A673 (cell line): Measurements from ENCODE around the gene LRFN4. TPM values are rescaled to one million over a fixed set of nuclear protein-coding genes. Genes with fewer than 3 reads are reported as not detected.
A peak's percentile ranks its signal among the peaks of the same experiment; 100 is the strongest.

Source experiments
- BruUV-seq: library from RNA; stranded (reverse); fragments of 400-500 nt; replicated peaks from 2 replicates; lab custom pipeline; 2021; lab: Mats Ljungman, UMichigan
- CTCF ChIA-PET: fragments of 300-600 bp; sonication (Branson Sonifier 250); formaldehyde crosslinking; loops from one replicate; lab custom pipeline; 2022; ENCODE audit warnings: antibody characterized with exemption; lab: Charles Lee
- POLR2A ChIA-PET: fragments of 300-600 bp; sonication (Branson Sonifier 250); formaldehyde crosslinking; loops from one replicate; lab custom pipeline; 2022; ENCODE audit warnings: antibody characterized with exemption; ENCODE audit not compliant: low non-redundant PET; lab: Charles Lee
- DNase-seq: peaks from one replicate; pipeline ENCODE4 v3.0.0-alpha.2; 2015; ENCODE audit warnings: low spot score
- H3K27ac ChIP-seq: fragments of 200-600 bp; sonication (generic); 2 replicates; pipeline ENCODE4 v1.5.1; 2016; ENCODE audit warnings: mixed run types, low read depth, mild to moderate bottlenecking, mixed read lengths, antibody characterized with exemption, low read length; ENCODE audit not compliant: poor library complexity, severe bottlenecking
- H3K27me3 ChIP-seq: fragments of 200-600 bp; sonication (generic); replicated peaks from 2 replicates; pipeline ENCODE4 v1.6.1; 2017; ENCODE audit warnings: mixed run types, low read depth, mild to moderate bottlenecking, mixed read lengths, antibody characterized with exemption, low read length; ENCODE audit not compliant: insufficient read depth, poor library complexity
- H3K36me3 ChIP-seq: fragments of 200-600 bp; sonication (generic); 2 replicates; pipeline ENCODE4 v1.6.1; 2016; ENCODE audit warnings: mixed run types, mild to moderate bottlenecking, mixed read lengths, antibody characterized with exemption, low read length; ENCODE audit not compliant: insufficient read depth, poor library complexity, severe bottlenecking
- H3K4me1 ChIP-seq: fragments of 200-600 bp; sonication (generic); 2 replicates; pipeline ENCODE4 v1.6.1; 2017; ENCODE audit warnings: mixed run types, mild to moderate bottlenecking, mixed read lengths, antibody characterized with exemption, low read length; ENCODE audit not compliant: insufficient read depth, poor library complexity, severe bottlenecking
- H3K4me3 ChIP-seq: fragments of 200-600 bp; sonication (generic); 2 replicates; pipeline ENCODE4 v1.5.1; 2016; ENCODE audit warnings: low read depth, mixed run types, mild to moderate bottlenecking, mixed read lengths, low read length; ENCODE audit not compliant: poor library complexity, severe bottlenecking
- H3K9me3 ChIP-seq: fragments of 200-600 bp; sonication (generic); 2 replicates; pipeline ENCODE4 v1.6.1; 2016; ENCODE audit warnings: mixed run types, low read depth, mild to moderate bottlenecking, mixed read lengths, antibody characterized with exemption, low read length; ENCODE audit not compliant: poor library complexity, severe bottlenecking
- CTCF ChIP-seq: fragments of 300-800, 200-600 bp; sonication (generic); conservative IDR thresholded peaks from 2 replicates; pipeline ENCODE4 v1.5.1; 2017; ENCODE audit warnings: low read depth, mild to moderate bottlenecking, antibody characterized with exemption, low read length, moderate library complexity, mixed read lengths
- EZH2 ChIP-seq: fragments of 200-600 bp; sonication (generic); IDR thresholded peaks from 2 replicates; pipeline ENCODE4 v1.6.1; 2017; ENCODE audit warnings: borderline replicate concordance, low read depth, mild to moderate bottlenecking, mixed read lengths, antibody characterized with exemption, low read length; ENCODE audit not compliant: poor library complexity, severe bottlenecking
- intact Hi-C: fragments of 100-400 bp; cut with micrococcal nuclease; formaldehyde crosslinking; loops from one replicate; pipeline ENCODE4 v1.10.0; 2022; ENCODE audit not compliant: unreplicated experiment
- total RNA-seq: library from RNA; stranded (reverse); gene quantifications from 2 replicates; pipeline ENCODE4 v1.2.3, GENCODE V29; 2021

The LRFN4 gene
- total RNA-seq, 1 experiment from 2014 or later, result 57.2 TPM

DNA sequence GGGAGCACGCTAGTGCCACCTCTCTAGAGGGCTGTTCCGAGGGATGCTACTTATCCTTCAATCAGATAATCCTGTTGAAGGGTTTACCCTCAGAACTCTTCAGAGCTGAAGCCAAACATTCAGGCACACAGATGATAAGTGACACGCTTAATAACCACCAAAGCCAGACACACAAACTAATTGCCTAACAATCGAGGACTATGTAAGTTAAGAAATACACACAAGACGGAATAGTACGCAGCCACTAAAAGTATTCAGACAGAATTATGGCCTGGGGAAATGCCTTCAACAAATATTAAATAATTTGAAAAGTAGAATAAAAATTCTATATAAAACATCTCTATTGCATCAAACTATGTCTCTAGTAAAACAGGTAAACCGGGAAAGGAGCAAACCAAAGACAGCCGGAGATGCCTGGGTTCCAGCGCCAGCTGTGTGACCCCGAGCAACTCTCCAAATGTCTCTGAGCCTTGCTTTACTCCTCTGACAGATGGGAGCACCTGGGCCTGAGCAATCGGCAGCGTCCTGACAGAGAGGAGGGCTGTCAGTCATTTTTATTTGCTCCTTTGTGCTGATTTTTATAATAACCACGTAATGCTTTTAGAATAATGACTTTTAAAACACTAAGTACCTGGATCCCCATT lies 11.3 kb downstream of the LRFN4 start:
- no peaks in the 10 kb centered on the region for H3K36me3 ChIP-seq
- ChIA-PET CTCF (no interaction called here), POLR2A (no interaction called here)
- no peaks in the 10 kb centered on the region for H3K4me1 ChIP-seq
- no TSS peak for BruUV-seq
- DNase-seq, result no peak
- H3K27ac ChIP-seq, result no peak overlapping the region
- H3K9me3 ChIP-seq, result no peaks in the 10 kb centered on the region
- no peak overlapping the region for H3K4me3 ChIP-seq
- no peaks in the 10 kb centered on the region for H3K27me3 ChIP-seq
- intact Hi-C loops, result no loop called here
- TF ChIP-seq EZH2 (no peak), CTCF (no peak)

DNA sequence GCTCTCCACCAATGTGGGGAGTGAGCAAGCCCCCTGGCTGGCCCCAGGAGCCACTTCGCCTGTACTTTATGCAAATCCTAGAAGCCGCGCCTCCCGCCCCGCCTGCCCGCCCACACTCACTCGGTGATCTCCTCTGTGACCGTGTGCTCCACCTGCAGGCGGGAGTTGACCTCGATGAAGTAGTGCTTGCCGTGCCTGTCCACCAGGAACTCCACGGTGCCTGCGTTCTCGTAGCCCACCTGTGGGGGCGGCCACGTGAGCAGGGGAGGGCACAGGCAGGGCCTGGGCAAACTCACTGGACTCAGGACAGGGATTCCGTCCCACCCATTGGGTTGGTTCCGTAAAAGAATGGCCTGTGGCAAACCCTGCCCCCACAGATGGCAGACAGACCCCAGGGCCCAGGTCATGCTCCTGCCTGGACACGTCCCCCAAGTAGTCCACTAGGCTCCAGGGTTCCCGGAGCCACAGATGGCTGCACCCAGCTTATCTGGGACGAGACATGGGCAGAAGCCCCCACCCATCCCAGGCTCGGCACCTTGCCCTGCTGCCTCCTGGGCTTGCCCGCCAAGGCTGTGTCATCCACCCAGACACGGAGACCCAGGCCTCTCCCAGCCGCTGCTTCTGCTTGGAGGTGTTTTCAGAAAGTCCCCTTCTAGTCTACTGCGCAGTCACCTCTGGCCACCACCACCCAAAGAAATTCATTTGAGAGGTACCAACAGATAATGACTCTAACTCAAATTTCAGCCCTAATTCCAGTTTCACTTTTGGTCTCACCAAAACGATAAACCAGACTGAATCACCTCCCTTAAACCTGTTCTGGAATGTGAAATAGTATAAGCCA lies 12.1 kb downstream of the LRFN4 start:
- peak; percentile 63 for DNase-seq
- Histone ChIP-seq H3K27me3 (no peaks in the 10 kb centered on the region), H3K4me3 (no peak overlapping the region), H3K9me3 (no peaks in the 10 kb centered on the region), H3K27ac (no peak overlapping the region), H3K36me3 (no peaks in the 10 kb centered on the region), H3K4me1 (no peaks in the 10 kb centered on the region)
- CTCF ChIA-PET, result no interaction called here
- BruUV-seq, result no TSS peak
- intact Hi-C loops, result no loop called here
- peak; percentile 44 for TF ChIP-seq CTCF
- no peak for TF ChIP-seq EZH2
- POLR2A ChIA-PET, result no interaction called here

DNA sequence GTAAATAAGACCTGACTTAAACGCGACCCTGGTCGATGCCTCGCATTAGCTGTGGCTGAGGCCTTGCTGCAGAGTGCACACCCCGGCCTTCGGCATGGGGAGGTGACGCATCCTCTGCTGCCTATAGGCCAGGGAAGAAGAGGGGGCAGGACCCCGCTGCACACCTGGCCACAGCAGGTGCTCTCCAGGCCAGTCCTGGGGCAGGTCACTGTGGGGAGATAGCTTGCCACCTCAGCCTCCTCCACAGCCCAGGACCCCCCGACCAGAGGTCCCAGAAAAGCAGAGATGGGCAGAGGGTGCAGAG lies 12.7 kb downstream of the LRFN4 start:
- Histone ChIP-seq H3K27ac (no peak overlapping the region), H3K4me1 (no peaks in the 10 kb centered on the region), H3K27me3 (no peaks in the 10 kb centered on the region), H3K4me3 (no peak overlapping the region), H3K9me3 (no peaks in the 10 kb centered on the region), H3K36me3 (no peaks in the 10 kb centered on the region)
- intact Hi-C loops, result no loop called here
- no peak for DNase-seq
- no TSS peak for BruUV-seq
- ChIA-PET POLR2A (no interaction called here), CTCF (no interaction called here)
- TF ChIP-seq CTCF, result no peak
- no peak for TF ChIP-seq EZH2
